Upper lobe of left lung (tissue), 4 donors: Measurements from ENCODE around the gene MON1B.

Experiments
- CTCF ChIP-seq, 6 experiments: fragments of 450-650 bp in 4 of 6; fragments of 200-600 bp in 2 of 6; sonication (generic) in 2 of 6; IDR thresholded peaks; one replicate each; pipeline ENCODE4 v1.5.1; 2016 to 2019; ENCODE audit warnings: antibody characterized with exemption in 6 of 6
- EP300 ChIP-seq, 4 donors: sonication (generic); formaldehyde crosslinking; IDR thresholded peaks; one replicate each; pipeline ENCODE4 v1.5.1; 2017; ENCODE audit warnings: antibody characterized with exemption in 4 of 4, control low read depth in 2 of 4
- POLR2A ChIP-seq, 4 donors: fragments of 450-650 bp; IDR thresholded peaks; one replicate each; pipeline ENCODE4 v1.5.1; 2016 to 2017; ENCODE audit warnings: antibody characterized with exemption in 4 of 4, mild to moderate bottlenecking in 2 of 4
- POLR2AphosphoS5 ChIP-seq, 2 donors: sonication (generic); formaldehyde crosslinking; IDR thresholded peaks; one replicate each; pipeline ENCODE4 v1.5.1; 2017; ENCODE audit warnings: antibody characterized with exemption in 2 of 2

- TF ChIP-seq POLR2A (IDR thresholded peaks at IDR 0.05) (no peak), CTCF (IDR thresholded peaks at IDR 0.05) (no peak), POLR2AphosphoS5 (IDR thresholded peaks at IDR 0.05) (no peak), EP300 (IDR thresholded peaks at IDR 0.05) (no peak)
Observed at GRCh38 chr16:77168901-77169300, 22.1 kb upstream of the MON1B start.
